ENCODE data around the gene SMARCB1.
"Not testable (repeated sequence)": the region's sequence is repeated elsewhere in the genome, so short reads cannot be mapped to it uniquely, and the experiment has no call there.

SMARCB1 gene

DNA sequence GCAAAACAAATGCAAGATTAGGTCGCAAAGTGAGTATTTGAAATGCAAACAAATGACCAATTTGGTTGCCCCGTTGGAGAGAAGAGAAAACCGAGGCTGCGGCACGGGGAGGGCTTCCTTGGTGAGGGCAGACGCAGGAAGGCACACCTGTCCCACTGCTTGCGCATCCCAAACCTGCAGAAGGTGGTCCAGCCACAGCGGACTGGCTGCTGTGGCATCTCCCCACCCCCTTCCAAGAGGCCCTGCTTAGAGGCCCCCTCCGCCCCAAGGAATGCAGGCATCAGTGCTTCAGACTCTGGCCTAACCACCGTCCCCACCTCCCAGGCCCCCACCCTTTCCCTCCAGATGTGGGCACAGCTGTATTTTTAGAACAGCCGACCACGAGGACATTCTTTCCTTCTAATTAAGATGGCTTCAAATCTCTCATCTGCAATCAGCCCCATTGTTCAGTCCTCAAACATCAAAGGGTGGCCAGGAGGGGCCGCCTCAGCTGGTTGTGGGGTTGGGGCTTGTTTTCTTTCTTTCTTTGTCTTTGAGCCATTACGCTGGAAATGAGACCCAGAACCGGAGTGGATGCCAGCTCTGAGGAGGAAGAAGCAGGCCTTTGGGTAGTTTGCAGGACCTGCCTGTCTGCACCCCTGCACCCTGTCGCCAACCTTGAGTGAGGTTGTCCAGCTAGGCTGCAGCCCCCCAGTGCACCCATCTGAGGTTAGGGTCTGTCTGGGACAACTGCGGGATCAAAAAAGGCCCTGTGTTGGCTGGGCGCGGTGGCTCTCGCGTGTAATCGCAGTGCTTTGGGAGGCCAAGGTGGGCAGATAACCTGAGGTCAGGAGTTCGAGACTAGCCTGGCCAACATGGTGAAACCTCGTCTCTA is 61.5 kb downstream of the SMARCB1 start:
- no peak for DNase-seq

DNA sequence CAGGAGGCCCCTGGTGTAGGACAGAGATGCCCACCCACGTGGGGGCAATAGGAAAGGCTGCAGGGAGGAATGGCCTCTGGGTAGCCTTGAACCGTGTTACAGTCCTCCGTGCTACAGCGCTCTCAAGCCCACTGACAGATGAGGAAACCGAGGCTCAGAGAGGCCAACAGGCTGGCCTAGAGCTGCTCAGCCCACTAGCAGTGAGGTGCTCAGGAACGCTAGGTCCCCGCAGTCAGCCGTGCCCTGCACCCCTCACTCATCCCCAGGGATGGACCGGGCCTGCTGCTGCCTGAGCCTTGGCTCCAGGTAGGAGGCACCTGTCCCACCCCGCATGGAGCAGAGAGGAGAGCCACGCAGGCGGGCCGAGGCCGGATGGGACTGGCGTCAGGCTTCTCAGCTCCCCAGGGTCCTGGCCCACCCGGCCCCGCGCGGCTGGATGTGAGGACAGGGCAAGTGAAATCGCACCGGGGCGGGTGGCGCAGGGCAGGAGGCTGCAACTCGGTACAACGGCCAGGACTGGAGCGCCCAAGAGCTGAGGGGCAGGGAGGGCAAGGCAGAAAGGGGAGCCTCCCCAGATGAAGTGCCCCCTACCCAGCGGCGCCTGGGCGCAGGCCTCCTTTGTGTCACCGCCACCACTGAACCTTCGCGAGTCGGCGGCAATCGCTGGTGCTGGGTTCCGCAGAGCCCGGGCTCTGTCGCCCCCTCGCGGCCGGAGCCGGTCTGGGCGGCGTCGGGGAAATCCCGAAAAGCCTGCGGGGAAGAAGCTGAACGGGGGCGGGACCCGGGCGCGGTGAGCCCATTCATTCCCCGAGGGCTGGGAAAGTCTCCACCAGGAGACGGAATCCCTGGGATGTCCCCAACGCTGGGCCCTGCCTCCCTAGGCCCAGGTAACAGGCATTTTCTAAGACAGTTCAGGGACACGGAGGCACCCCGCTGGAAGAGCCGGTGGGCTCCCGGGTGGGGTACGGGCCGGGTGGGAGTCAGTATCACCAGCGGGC is 62.5 kb downstream of the SMARCB1 start:
- peak; percentile 66 for DNase-seq

DNA sequence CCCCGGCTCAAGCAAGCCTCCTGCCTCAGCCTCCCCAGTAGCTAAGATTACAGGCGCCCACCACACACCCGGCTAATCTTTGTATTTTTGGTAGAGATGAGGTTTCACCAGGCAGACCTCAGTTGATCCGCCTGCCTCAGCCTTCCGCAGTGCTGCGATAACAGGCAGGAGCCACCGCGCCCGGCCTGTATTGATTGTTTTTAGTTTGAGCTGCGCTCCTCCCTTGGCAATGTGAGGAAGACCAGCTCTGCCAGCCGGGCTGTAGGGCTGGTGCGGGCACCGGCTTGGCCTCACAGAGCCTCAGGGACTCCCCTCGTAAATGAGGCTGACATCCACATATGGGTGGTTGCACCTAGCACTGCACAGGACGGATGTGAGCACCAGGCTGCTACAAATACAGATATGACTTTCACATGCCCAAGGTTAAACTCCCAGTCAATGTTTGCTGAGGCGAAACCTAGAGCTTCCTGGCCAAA is 63.4 kb downstream of the SMARCB1 start:
- DNase-seq = peak; percentile 13

DNA sequence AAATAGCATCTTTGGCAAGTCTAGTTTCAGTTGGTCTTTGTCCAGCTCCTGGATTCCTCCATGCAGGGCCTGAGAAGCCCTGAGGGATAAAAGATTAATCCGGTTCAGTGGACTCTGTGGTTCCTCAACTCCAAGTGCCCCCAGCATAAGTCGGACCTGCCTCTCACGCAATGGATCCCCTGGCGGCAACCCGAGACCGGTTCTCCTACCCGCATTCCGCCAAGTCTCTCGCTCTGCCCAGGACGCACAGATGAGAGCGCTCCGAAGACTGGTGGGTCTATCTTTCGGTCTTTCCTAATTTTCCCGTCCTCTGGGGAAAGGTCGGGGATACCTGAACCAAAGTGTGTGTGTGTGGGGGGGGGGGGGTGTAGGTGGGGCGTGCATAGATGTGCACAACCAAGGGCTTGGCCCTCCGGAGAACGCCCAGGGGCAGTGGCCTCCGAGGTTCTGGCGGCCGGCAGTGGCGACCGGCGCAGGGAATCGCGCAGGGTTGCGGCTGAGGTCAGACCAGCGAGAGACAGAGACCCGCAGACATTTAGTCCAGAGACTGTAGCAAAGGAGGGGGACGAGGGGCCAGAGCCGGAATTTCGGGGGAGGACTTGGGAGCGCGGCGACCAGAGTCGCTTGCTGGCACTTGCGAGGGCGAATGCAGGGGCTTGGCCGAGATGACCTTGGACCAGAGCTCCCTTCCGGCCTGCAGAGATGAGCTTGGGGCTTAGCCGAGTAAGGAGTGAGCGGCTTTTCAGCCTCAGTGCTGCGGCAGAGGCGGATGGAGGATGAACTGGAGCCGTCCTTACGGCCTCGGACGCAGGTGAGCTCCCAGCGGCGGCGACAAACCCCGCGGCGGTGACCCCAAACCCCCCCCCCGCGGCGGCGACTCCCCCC is 70.2 kb downstream of the SMARCB1 start:
- peak; percentile 66 for DNase-seq

DNA sequence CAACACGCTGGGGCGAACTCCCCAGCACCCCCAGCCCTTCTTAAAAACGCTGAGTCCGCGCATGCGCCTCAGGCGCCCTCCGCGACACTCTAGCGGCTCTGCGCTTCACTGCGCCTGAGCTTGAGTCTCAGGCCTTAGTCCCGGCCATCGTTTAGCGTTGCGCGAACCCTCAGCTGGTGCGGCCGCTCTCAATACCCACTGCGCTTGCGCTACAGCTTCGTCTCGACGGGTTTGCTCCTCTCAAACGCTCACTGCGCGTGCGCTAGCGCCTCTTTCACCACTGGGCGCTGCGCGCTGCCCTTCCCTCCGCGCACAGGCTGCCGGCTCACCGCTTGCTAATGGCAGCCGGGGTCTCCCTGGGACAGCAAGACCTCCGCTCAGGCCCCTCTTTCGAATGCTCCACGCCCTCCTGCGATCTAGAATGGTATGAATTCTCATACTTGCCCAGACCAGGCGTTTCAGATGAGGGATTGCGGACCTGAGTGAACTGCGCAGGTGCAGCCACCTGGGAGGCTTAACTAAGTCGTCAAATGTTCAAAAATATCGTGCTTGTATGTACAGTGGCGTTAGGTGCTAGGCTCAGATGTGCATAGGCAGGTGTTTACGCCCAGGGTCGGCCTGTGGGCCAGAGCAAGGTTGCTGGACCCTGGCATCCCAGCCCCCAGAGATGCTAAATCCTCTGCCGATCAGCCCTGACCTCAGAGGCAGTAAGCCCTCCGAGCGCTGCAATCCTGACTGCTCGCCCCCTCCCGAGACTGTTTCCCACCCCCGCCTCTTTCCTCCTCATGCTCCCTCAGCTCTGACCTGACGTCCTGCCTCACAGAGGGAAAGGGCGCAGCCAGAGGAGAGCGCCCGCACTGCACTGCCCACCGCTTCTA is 71.1 kb downstream of the SMARCB1 start, which contains the start of gene SLC2A11:
Gene SLC2A11 (plus strand): TSS at position 270 of the 878 bp plus-strand sequence. CDS start 125 bp downstream, at position 395.
- peak; percentile 96 for DNase-seq

DNA sequence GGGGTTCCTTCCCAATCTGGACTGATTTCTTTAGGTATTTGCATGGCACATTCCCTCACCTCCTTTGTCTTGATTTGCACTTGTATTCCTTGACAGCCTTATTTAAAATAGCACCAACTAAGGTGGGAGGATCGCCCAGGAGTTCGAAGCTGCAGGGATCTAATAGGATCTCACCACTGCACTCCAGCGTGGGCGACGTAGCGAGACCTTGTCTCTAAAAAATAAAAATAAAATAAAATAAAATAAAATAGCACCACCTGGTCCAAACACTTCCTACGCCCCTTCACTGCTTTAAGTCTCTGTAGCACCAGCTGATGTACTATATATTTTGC is 71.7 kb downstream of the SMARCB1 start:
- DNase-seq = no peak

DNA sequence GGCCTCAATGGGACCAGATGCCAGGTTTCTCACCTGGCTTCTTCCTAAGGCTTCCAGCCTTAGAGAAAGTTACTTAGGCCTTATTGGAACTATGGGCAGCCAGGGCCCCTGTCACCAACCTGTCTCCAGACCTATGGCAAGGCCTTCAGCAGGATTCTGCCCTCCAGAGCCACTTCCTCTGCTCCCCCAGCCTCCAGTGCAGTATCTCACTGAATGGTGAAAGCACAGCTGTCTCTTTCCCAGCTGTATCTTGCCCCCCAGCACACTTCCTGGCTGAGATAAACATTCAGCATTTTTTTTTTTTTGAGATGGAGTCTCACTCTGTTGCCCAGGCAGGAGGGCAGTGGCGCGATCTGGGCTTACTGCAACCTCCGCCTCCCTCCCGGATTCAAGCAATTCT is 72.4 kb downstream of the SMARCB1 start:
- DNase-seq = no peak

DNA sequence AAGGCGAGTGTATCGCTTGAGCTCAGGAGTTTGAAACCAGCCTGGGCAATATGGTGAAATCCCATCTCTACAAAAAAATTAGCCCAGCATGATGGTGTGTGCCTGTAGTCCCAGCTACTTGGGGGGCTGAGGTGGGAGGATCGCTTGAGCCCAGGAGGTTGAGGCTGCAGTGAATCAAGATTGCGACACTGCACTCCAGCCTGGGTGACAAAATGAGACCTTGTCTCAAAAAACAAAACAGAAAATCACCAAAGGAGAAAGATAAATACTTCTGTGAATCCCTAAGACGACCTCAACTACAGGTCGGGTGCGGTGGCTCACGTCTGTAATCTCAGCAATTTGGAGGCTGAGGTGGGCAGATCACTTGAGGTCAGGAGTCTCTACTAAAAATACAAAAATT is 73.4 kb downstream of the SMARCB1 start:
- DNase-seq = not testable (repeated sequence)

DNA sequence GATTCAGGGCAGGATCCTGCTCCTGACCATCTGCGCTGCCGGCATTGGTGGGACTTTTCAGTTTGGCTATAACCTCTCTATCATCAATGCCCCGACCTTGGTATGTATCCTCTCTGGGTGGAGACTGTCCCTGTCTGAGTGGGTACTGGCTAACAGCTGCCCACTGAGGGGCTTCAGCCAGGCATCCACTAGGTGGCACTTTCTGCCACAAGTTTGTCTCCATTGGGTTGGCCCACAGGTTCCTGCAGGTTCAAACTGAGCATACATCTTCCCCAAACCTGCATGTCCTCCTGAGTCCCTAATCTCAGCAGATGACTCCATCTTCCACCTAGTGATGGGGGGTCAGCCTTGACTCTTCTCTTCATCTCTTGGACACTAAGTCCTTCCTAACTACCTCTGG is 75.3 kb downstream of the SMARCB1 start:
- DNase-seq = peak; percentile 35

DNA sequence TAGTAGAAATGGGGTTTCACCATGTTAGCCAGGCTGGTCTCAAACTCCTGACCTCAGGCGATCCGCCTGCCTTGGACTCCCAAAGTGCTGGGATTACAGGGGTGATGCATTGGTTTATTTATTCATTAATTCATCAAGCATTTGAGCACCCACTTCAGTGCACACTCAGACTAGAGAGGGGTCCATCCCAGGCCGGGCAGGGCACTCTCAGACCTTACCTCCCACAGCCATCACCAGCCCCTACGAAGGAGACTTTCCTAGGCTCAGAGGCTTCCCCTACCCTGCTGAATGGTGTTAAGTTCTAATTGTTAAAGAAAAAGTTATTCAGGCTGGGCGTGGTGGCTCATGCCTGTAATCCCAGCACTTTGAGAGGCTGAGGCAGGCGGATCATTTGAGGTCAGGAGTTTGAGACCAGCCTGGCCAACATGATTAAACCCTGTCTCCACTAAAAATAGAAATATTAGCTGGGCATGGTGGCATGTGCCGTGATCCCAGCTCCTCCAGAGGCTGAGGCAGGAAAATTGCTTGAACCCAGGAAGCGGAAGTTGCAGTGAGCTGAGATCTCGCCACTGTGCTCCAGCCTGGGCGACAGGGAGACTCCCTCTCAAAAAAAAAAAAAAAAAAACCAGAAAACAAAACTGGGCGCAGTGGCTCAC is 77.9 kb downstream of the SMARCB1 start:
- not testable (repeated sequence) for DNase-seq

DNA sequence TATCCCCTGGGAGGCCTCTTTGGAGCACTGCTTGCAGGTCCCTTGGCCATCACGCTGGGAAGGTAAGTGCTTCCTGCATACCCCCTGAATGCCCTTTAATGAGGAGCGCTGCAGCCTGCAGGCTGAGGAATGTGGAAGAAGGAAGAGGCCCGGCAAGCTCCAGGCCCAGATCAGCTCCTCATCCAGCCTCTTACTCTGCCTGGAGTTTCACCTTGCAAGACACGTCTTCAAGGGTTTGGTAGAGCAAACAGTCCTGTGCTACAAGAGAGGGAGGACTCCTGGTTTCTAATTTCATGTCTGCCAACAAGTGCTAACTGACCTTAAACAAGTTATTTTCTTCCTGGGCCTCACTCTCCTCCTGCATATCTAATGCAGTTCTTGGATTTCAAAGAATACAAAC is 81.8 kb downstream of the SMARCB1 start:
- DNase-seq = no peak

DNA sequence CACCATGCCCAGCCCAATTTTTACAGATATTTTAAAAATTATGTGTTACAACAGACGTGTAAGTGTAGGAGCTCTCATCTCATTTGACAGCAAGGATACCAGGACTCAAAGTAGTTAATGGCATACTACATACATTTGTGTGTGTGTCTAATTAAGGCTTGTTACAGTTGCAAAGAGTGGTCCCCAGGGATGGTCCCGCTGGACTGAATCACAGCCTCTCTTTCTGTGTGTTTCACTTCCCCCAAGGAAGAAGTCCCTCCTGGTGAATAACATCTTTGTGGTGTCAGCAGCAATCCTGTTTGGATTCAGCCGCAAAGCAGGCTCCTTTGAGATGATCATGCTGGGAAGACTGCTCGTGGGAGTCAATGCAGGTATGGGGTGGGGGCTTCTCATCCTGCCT is 88.1 kb downstream of the SMARCB1 start:
- no peak for DNase-seq

DNA sequence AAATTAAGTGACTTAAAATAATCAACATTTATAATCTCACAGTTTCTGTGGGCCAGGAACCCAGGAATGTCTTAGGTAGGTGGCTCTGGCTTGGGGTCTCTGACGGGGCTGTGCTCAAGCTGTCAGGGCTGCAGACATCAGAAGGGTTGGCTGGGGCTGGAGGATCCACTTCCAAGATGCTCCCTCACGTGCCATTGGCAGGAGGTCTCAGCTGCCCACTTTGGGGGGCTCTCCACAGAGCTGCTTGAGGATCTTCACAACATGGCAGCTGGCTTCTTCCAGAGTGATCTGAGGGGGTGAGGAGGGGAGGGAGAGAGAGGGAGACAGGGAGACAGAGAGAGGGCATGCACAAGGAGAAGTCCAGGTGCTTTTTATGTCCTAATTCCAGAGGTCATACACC is 89.0 kb downstream of the SMARCB1 start:
- no peak for DNase-seq

DNA sequence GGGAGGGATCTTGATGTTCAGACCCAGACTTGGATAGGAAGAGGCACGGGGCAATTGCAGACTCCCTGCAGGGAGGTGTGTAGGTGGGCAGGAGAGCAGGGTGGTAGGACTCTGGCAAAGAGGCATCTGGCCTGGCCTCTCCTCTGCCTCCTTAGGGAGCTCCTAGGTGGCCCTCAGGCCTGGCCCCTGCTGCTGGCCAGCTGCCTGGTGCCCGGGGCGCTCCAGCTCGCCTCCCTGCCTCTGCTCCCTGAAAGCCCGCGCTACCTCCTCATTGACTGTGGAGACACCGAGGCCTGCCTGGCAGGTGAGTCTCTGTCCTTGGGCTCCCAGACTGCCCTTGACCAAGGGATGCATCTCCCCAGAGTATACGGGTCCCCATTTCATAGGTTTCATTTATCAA is 90.8 kb downstream of the SMARCB1 start:
- no peak for DNase-seq

DNA sequence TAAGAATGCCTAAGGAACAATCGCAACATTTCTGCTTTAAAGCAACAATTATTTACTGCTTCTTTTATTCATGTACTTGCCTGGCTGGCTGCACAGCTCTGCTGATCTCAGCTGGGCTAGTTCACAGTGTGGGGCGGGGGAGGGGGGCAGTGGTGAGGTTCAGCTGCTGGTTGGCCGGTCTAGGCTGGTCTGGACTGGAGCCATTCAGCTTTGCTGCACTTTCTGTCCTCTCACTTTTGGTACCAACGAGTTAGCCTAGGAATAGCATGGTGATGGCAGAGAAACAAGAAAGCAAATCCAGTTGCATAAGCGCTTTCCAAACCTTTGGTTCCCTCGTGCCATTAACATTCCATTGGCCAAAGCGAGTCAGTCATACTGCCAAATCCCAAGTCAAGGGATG is 91.5 kb downstream of the SMARCB1 start:
- no peak for DNase-seq

DNA sequence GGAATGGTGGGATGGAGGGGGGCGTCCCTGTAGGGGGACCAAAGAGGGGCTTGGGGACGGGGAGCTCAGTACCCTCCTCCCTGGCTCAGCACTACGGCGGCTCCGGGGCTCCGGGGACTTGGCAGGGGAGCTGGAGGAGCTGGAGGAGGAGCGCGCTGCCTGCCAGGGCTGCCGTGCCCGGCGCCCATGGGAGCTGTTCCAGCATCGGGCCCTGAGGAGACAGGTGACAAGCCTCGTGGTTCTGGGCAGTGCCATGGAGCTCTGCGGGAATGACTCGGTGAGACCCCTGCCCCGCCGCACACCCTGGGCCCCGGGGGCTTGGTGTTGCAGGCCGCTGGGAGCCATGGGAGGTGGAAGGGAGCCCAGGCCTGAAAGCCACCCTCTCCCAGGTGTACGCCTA is 95.6 kb downstream of the SMARCB1 start:
- DNase-seq = no peak

DNA sequence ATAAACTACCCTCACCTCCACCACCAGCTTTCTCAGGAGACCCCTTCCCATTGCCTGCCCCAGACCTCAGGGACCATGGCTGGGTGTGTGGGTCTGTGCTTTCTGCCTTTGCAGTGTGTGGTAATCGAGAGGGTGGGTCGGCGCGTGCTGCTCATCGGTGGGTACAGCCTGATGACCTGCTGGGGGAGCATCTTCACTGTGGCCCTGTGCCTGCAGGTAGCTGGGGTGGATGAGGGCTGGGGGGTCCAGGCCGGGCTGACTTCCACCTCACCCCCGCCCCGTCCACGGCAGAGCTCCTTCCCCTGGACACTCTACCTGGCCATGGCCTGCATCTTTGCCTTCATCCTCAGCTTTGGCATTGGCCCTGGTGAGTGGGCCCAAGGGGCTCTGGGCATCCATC is 96.9 kb downstream of the SMARCB1 start:
- no peak for DNase-seq

DNA sequence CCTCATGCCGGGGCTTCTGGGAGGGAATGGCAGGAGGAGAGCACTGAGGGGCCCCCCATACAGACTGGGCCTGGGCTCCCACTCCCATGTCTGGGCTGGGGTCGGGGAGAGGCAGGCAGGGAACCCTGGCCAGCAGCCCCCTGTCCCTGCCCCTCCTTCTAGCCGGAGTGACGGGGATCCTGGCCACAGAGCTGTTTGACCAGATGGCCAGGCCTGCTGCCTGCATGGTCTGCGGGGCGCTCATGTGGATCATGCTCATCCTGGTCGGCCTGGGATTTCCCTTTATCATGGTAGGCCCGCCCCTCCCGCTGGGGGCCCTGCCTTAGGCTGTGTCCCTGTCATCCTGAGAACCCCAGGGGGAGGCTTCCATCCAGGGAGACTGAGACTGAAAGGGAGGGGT is 97.4 kb downstream of the SMARCB1 start:
- DNase-seq = no peak
